ENCODE data around the gene ASPDH. TPM values are rescaled to one million over a fixed set of nuclear protein-coding genes. Genes with fewer than 3 reads are reported as not detected.

The ASPDH gene
- polyA plus RNA-seq, 1 donor (not counting 4 experiments of a cell fraction or from before 2014, with no cell fraction given), result not detected

- H3K9me3 ChIP-seq (ENCODE audit: control insufficient read depth, low read depth, low read length), result no peaks in the 10 kb centered on the region
- no peaks in the 10 kb centered on the region for H3K36me3 ChIP-seq (ENCODE audit: control insufficient read depth in 2 of 2, extremely low read depth in 1 of 2, insufficient read depth in 2 of 2, low read length in 2 of 2)
- H3K9ac ChIP-seq (ENCODE audit: control insufficient read depth, extremely low read depth, insufficient read depth, low read length), result no peak overlapping the region
- H3K9me1 ChIP-seq (ENCODE audit: control insufficient read depth, extremely low read depth, insufficient read depth, low read length), result no peaks in the 10 kb centered on the region
- dilution Hi-C loops (cut with MboI; ENCODE audit: extremely low pct_ligation_motif_present, low sequenced_read_pairs), result no loop called here
- H3K27ac ChIP-seq (ENCODE audit: control insufficient read depth, insufficient read depth, low read length), result no peak overlapping the region
- DNase-seq (ENCODE audit: low read depth, low spot score) (no peak), FAIRE-seq (no peak)
- no peaks in the 10 kb centered on the region for H3K79me2 ChIP-seq (ENCODE audit: control insufficient read depth, insufficient read depth, low read length)
- H2AFZ ChIP-seq (ENCODE audit: control insufficient read depth, low read length), result no peak overlapping the region
- H3K4me1 ChIP-seq (ENCODE audit: control insufficient read depth, extremely low read depth, insufficient read depth, low read length), result no peaks in the 10 kb centered on the region
- peaks cover 33% of the 10 kb centered on the region for H3K27me3 ChIP-seq (ENCODE audit: control insufficient read depth, extremely low read depth, insufficient read depth, low read length)
- TF ChIP-seq CTCF (optimal IDR thresholded peaks at IDR 0.05 in 1 of 3, IDR thresholded peaks at IDR 0.05 in 1 of 3, conservative IDR thresholded peaks at IDR 0.05 in 1 of 3; ENCODE audit: extremely low read depth in 1 of 3, insufficient read depth in 2 of 3, low read length in 3 of 3) (no peak), EZH2 (IDR thresholded peaks at IDR 0.05; ENCODE audit: low read length) (no peak)
- no peak overlapping the region for H3K4me2 ChIP-seq (ENCODE audit: control insufficient read depth, extremely low read depth, insufficient read depth, low read depth, low read length)
- no peak overlapping the region for H3K4me3 ChIP-seq (ENCODE audit: control insufficient read depth in 2 of 3, extremely low read depth in 1 of 3, insufficient read depth in 2 of 3, low read depth in 1 of 3, low read length in 3 of 3)
- no peaks in the 10 kb centered on the region for H4K20me1 ChIP-seq (ENCODE audit: control insufficient read depth, extremely low read depth, insufficient read depth, low read length)
Observed at GRCh38 chr19:50562329-50562728, 48.6 kb upstream of the ASPDH start.

- dilution Hi-C loops (cut with MboI; ENCODE audit: extremely low pct_ligation_motif_present, low sequenced_read_pairs), result no loop called here
- H3K4me2 ChIP-seq (ENCODE audit: control insufficient read depth, extremely low read depth, insufficient read depth, low read depth, low read length), result no peak overlapping the region
- H3K27me3 ChIP-seq (ENCODE audit: control insufficient read depth, extremely low read depth, insufficient read depth, low read length), result peaks cover 31% of the 10 kb centered on the region
- TF ChIP-seq EZH2 (IDR thresholded peaks at IDR 0.05; ENCODE audit: low read length) (no peak), CTCF (optimal IDR thresholded peaks at IDR 0.05 in 1 of 3, IDR thresholded peaks at IDR 0.05 in 1 of 3, conservative IDR thresholded peaks at IDR 0.05 in 1 of 3; ENCODE audit: extremely low read depth in 1 of 3, insufficient read depth in 2 of 3, low read length in 3 of 3) (no peak)
- H2AFZ ChIP-seq (ENCODE audit: control insufficient read depth, low read length), result no peak overlapping the region
- H3K9me1 ChIP-seq (ENCODE audit: control insufficient read depth, extremely low read depth, insufficient read depth, low read length), result no peaks in the 10 kb centered on the region
- no peak for FAIRE-seq
- H3K27ac ChIP-seq (ENCODE audit: control insufficient read depth, insufficient read depth, low read length), result no peak overlapping the region
- DNase-seq (ENCODE audit: low read depth, low spot score), result no peak
- no peaks in the 10 kb centered on the region for H4K20me1 ChIP-seq (ENCODE audit: control insufficient read depth, extremely low read depth, insufficient read depth, low read length)
- H3K9me3 ChIP-seq (ENCODE audit: control insufficient read depth, low read depth, low read length), result no peaks in the 10 kb centered on the region
- H3K36me3 ChIP-seq (ENCODE audit: control insufficient read depth in 2 of 2, extremely low read depth in 1 of 2, insufficient read depth in 2 of 2, low read length in 2 of 2), result no peaks in the 10 kb centered on the region
- H3K4me3 ChIP-seq (ENCODE audit: control insufficient read depth in 2 of 3, extremely low read depth in 1 of 3, insufficient read depth in 2 of 3, low read depth in 1 of 3, low read length in 3 of 3), result no peak overlapping the region
- H3K9ac ChIP-seq (ENCODE audit: control insufficient read depth, extremely low read depth, insufficient read depth, low read length), result no peak overlapping the region
- H3K79me2 ChIP-seq (ENCODE audit: control insufficient read depth, insufficient read depth, low read length), result no peaks in the 10 kb centered on the region
- no peaks in the 10 kb centered on the region for H3K4me1 ChIP-seq (ENCODE audit: control insufficient read depth, extremely low read depth, insufficient read depth, low read length)
Observed at GRCh38 chr19:50559636-50560035, 45.9 kb upstream of the ASPDH start.

Data from keratinocyte (primary cell).